Cardiac muscle cell (in vitro differentiated cells and primary cell): ENCODE data around the gene EHF. TPM values are rescaled to one million over a fixed set of nuclear protein-coding genes. Genes with fewer than 3 reads are reported as not detected.

ENCODE experiments used
- DNase-seq, 2 donors: peaks; one replicate each; pipeline versions ENCODE4 v3.0.0 to v3.0.0-alpha.2; 2010 to 2017; ENCODE audit warnings: low read depth in 1 of 2, low spot score in 1 of 2
- H3K27ac ChIP-seq: fragments of 200-600 bp; sonication (generic); 2 replicates; pipeline ENCODE4 v1.5.1; 2016
- H3K27me3 ChIP-seq: fragments of 200-600 bp; sonication (generic); 2 replicates; pipeline ENCODE4 v1.6.0; 2016; ENCODE audit warnings: control low read depth
- H3K36me3 ChIP-seq: fragments of 200-600 bp; sonication (generic); 2 replicates; pipeline ENCODE4 v1.5.1; 2016; ENCODE audit warnings: control low read depth
- H3K4me1 ChIP-seq: fragments of 200-600 bp; sonication (generic); 2 replicates; pipeline ENCODE4 v1.8.1; 2017; ENCODE audit warnings: low read depth, mild to moderate bottlenecking, mixed run types
- H3K4me3 ChIP-seq: fragments of 200-600 bp; sonication (generic); 2 replicates; pipeline ENCODE4 v1.5.1; 2016; ENCODE audit warnings: mild to moderate bottlenecking
- H3K9me3 ChIP-seq: fragments of 200-600 bp; sonication (generic); 2 replicates; pipeline ENCODE4 v1.5.1; 2017; ENCODE audit warnings: low read depth, mild to moderate bottlenecking, control low read depth
- CTCF ChIP-seq: IDR thresholded peaks from 2 replicates; pipeline ENCODE4 v1.5.1; 2012; ENCODE audit warnings: low read depth, mild to moderate bottlenecking, low read length
- polyA plus RNA-seq: library from polyadenylated mRNA; unstranded; fragments of >200 nt; fragmentation: Nextera tagmentation; extraction: Ambion mirVana; gene quantifications from 2 replicates; pipeline ENCODE4 v1.2.1, GENCODE V29; 2016
- total RNA-seq: library from RNA; depleted of rRNA; stranded (reverse); fragments of >200 nt; gene quantifications from 2 replicates; pipeline ENCODE4 v1.2.3, GENCODE V29; 2016

EHF gene
- total and polyA plus RNA-seq, 2 experiments from 2014 or later: not detected

- H3K27ac ChIP-seq: no peak overlapping the region
- no peaks in the 10 kb centered on the region for H3K36me3 ChIP-seq
- no peak overlapping the region for H3K4me3 ChIP-seq
- no peaks in the 10 kb centered on the region for H3K27me3 ChIP-seq
- no peak for TF ChIP-seq CTCF
- no peaks in the 10 kb centered on the region for H3K4me1 ChIP-seq
- no peaks in the 10 kb centered on the region for H3K9me3 ChIP-seq
- DNase-seq: no peak
Observed at GRCh38 chr11:34640924-34641275, 20.0 kb downstream of the EHF start.

GRCh38 chr11:34641456-34641855, 20.6 kb downstream of the EHF start:
- no peaks in the 10 kb centered on the region for H3K27me3 ChIP-seq
- no peak overlapping the region for H3K4me3 ChIP-seq
- H3K36me3 ChIP-seq: no peaks in the 10 kb centered on the region
- H3K27ac ChIP-seq: no peak overlapping the region
- DNase-seq: no peak
- H3K9me3 ChIP-seq: no peaks in the 10 kb centered on the region
- no peak for TF ChIP-seq CTCF
- no peaks in the 10 kb centered on the region for H3K4me1 ChIP-seq

GRCh38 chr11:34642001-34642554, 21.2 kb downstream of the EHF start:
- TF ChIP-seq CTCF: no peak
- no peaks in the 10 kb centered on the region for H3K36me3 ChIP-seq
- no peaks in the 10 kb centered on the region for H3K9me3 ChIP-seq
- no peak overlapping the region for H3K27ac ChIP-seq
- DNase-seq: no peak
- H3K4me1 ChIP-seq: no peaks in the 10 kb centered on the region
- no peak overlapping the region for H3K4me3 ChIP-seq
- no peaks in the 10 kb centered on the region for H3K27me3 ChIP-seq

- Histone ChIP-seq H3K27me3 (no peaks in the 10 kb centered on the region), H3K36me3 (no peaks in the 10 kb centered on the region), H3K9me3 (no peaks in the 10 kb centered on the region), H3K4me1 (no peaks in the 10 kb centered on the region), H3K27ac (no peak overlapping the region), H3K4me3 (no peak overlapping the region)
- no peak for TF ChIP-seq CTCF
- no peak for DNase-seq
Observed at GRCh38 chr11:34642873-34643272, 22.0 kb downstream of the EHF start.

GRCh38 chr11:34643311-34643710, 22.4 kb downstream of the EHF start:
- H3K9me3 ChIP-seq: no peaks in the 10 kb centered on the region
- H3K27me3 ChIP-seq: no peaks in the 10 kb centered on the region
- no peaks in the 10 kb centered on the region for H3K4me1 ChIP-seq
- no peak for TF ChIP-seq CTCF
- H3K36me3 ChIP-seq: no peaks in the 10 kb centered on the region
- DNase-seq: no peak
- no peak overlapping the region for H3K4me3 ChIP-seq
- no peak overlapping the region for H3K27ac ChIP-seq

GRCh38 chr11:34643846-34644245, 23.0 kb downstream of the EHF start:
- no peak overlapping the region for H3K4me3 ChIP-seq
- TF ChIP-seq CTCF: no peak
- H3K27ac ChIP-seq: no peak overlapping the region
- H3K4me1 ChIP-seq: no peaks in the 10 kb centered on the region
- no peaks in the 10 kb centered on the region for H3K9me3 ChIP-seq
- no peak for DNase-seq
- no peaks in the 10 kb centered on the region for H3K27me3 ChIP-seq
- no peaks in the 10 kb centered on the region for H3K36me3 ChIP-seq
